HEK293T (cell line): ENCODE data around the gene CIB4.

Experiments used
- BHLHE40 ChIP-seq: fragments of 450-650 bp; IDR thresholded peaks from 2 replicates; pipeline ENCODE4 v1.6.1; 2016; ENCODE audit warnings: mild to moderate bottlenecking, moderate library complexity, borderline replicate concordance
- FOXK2 ChIP-seq: fragments of 450-650 bp; IDR thresholded peaks from 2 replicates; pipeline ENCODE4 v1.6.1; 2016; ENCODE audit warnings: mild to moderate bottlenecking
- NFRKB ChIP-seq: fragments of 450-650 bp; IDR thresholded peaks from 2 replicates; pipeline ENCODE4 v1.6.1; 2016; ENCODE audit warnings: mild to moderate bottlenecking, moderate library complexity
- SP1 ChIP-seq: fragments of 450-650 bp; IDR thresholded peaks from 2 replicates; pipeline ENCODE4 v1.6.1; 2017
- SUZ12 ChIP-seq: fragments of 450-650 bp; IDR thresholded peaks from 2 replicates; pipeline ENCODE4 v1.6.1; 2016; ENCODE audit warnings: mild to moderate bottlenecking

DNA sequence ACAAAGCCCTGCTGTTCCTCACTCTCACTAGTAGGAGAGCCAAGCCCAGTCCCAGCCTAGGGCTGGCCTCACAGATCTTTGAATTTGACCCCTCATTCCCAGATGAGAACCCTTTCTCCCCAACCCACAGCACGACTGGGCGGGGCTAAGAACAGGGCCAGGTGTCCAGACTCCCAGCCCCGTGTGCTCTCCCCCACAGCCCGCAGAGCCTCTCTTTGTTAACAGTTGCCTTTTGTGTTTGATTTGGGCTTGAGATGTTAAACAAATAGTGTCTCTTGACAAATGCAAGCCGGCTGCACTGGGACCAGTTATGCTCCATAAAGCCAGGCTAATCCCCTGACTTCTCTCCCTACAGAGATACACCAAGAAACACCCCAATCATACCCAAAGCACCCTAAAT is 46.6 kb upstream of the CIB4 start:
- no peak for TF ChIP-seq NFRKB
- no peak for TF ChIP-seq BHLHE40
- TF ChIP-seq SP1 = no peak
- no peak for TF ChIP-seq FOXK2
- no peak for TF ChIP-seq SUZ12
